CD14-positive monocyte (primary cell): ENCODE measurements around the gene CNOT4. TPM values are rescaled to one million over a fixed set of nuclear protein-coding genes. Genes with fewer than 3 reads are reported as not detected.

Experiments used
- DNase-seq, 3 donors: peaks; one replicate each; pipeline ENCODE4 v3.0.0-alpha.2; 2011 to 2022
- H2AFZ ChIP-seq: 2 replicates; pipeline ENCODE4 v1.6.0; 2012; ENCODE audit warnings: mild to moderate bottlenecking, low read depth, low read length, inconsistent platforms; ENCODE audit not compliant: insufficient read depth, poor library complexity, severe bottlenecking
- H3K27ac ChIP-seq, 2 donors: 1 replicate in 1 of 2; 2 replicates in 1 of 2; pipeline ENCODE4 v1.5.1; 2012 to 2013; ENCODE audit warnings: low read length in 2 of 2, control low read depth in 1 of 2, inconsistent platforms in 1 of 2, low read depth in 1 of 2, mild to moderate bottlenecking in 1 of 2
- H3K27me3 ChIP-seq, 2 donors: one replicate each; pipeline versions ENCODE4 v1.6.0 to v1.6.1; 2011 to 2013; ENCODE audit warnings: low read length in 2 of 2; ENCODE audit not compliant: control insufficient read depth in 2 of 2, insufficient read depth in 2 of 2
- H3K36me3 ChIP-seq, 2 donors: replicated peaks in 1 of 2; 1 replicate in 1 of 2; 2 replicates in 1 of 2; pipeline versions ENCODE4 v1.5.1 to v1.6.1; 2012 to 2013; ENCODE audit warnings: low read length in 2 of 2, control low read depth in 1 of 2, inconsistent platforms in 1 of 2, mild to moderate bottlenecking in 1 of 2; ENCODE audit not compliant: insufficient read depth in 2 of 2, control insufficient read depth in 1 of 2
- H3K4me1 ChIP-seq, 2 donors: 1 replicate in 1 of 2; 2 replicates in 1 of 2; pipeline versions ENCODE4 v1.5.1 to v1.6.1; 2012 to 2013; ENCODE audit warnings: low read length in 2 of 2, control low read depth in 1 of 2, inconsistent platforms in 1 of 2, mild to moderate bottlenecking in 1 of 2, moderate library complexity in 1 of 2; ENCODE audit not compliant: insufficient read depth in 2 of 2, control insufficient read depth in 1 of 2
- H3K4me2 ChIP-seq: replicated peaks from 2 replicates; pipeline ENCODE3; 2012; ENCODE audit warnings: low read length, moderate library complexity, mild to moderate bottlenecking; ENCODE audit not compliant: poor library complexity, severe bottlenecking; ENCODE audit errors: extremely low read depth
- H3K4me3 ChIP-seq, 3 experiments: fragments of 200-600 bp in 1 of 3; sonication (generic) in 1 of 3; replicated peaks in 1 of 3; 1 replicate in 2 of 3; 2 replicates in 1 of 3; pipeline ENCODE4 v1.5.1; 2011 to 2013; ENCODE audit warnings: low read length in 3 of 3, mild to moderate bottlenecking in 3 of 3, control low read depth in 2 of 3, low read depth in 2 of 3, inconsistent platforms in 1 of 3, moderate library complexity in 1 of 3
- H3K79me2 ChIP-seq: 2 replicates; pipeline ENCODE4 v1.6.0; 2012; ENCODE audit warnings: mild to moderate bottlenecking, control low read depth, inconsistent platforms, low read length, moderate library complexity; ENCODE audit not compliant: insufficient read depth
- H3K9ac ChIP-seq: 2 replicates; pipeline ENCODE4 v1.6.0; 2017; ENCODE audit warnings: low read length, mild to moderate bottlenecking; ENCODE audit not compliant: insufficient read depth, poor library complexity, severe bottlenecking
- H3K9me3 ChIP-seq, 2 donors: replicated peaks in 1 of 2; 1 replicate in 1 of 2; 2 replicates in 1 of 2; pipeline versions ENCODE4 v1.5.1 to v1.6.1; 2012 to 2013; ENCODE audit warnings: low read length in 2 of 2, control low read depth in 1 of 2; ENCODE audit not compliant: control insufficient read depth in 1 of 2, insufficient read depth in 1 of 2
- H4K20me1 ChIP-seq: 2 replicates; pipeline ENCODE4 v1.6.0; 2012; ENCODE audit warnings: mild to moderate bottlenecking, low read length, control low read depth, moderate library complexity; ENCODE audit not compliant: insufficient read depth
- H3K27ac Mint-ChIP-seq, 7 donors: one replicate each; pipeline ENCODE4 v1.8.0; 2020; ENCODE audit warnings: mild to moderate bottlenecking in 7 of 7, mixed read lengths in 7 of 7, moderate library complexity in 6 of 7, inconsistent platforms in 2 of 7
- H3K27me3 Mint-ChIP-seq, 3 donors: one replicate each; pipeline ENCODE4 v1.8.0; 2021 to 2022; ENCODE audit warnings: low read depth in 3 of 3, mild to moderate bottlenecking in 3 of 3, mixed read lengths in 3 of 3, moderate library complexity in 3 of 3, inconsistent platforms in 1 of 3
- H3K36me3 Mint-ChIP-seq, 2 donors: one replicate each; pipeline ENCODE4 v1.8.0; 2020; ENCODE audit warnings: mixed read lengths in 2 of 2, inconsistent platforms in 1 of 2, mild to moderate bottlenecking in 1 of 2
- H3K4me1 Mint-ChIP-seq: one replicate; pipeline ENCODE4 v1.8.0; 2020; ENCODE audit warnings: mild to moderate bottlenecking, mixed read lengths
- H3K4me3 Mint-ChIP-seq, 2 donors: one replicate each; pipeline ENCODE4 v1.8.0; 2020; ENCODE audit warnings: mild to moderate bottlenecking in 2 of 2, mixed read lengths in 2 of 2, moderate library complexity in 1 of 2
- H3K9me3 Mint-ChIP-seq, 7 donors: one replicate each; pipeline ENCODE4 v1.8.0; 2020 to 2022; ENCODE audit warnings: mixed read lengths in 7 of 7, mild to moderate bottlenecking in 6 of 7, moderate library complexity in 6 of 7, inconsistent platforms in 2 of 7
- CTCF ChIP-seq: fragments of 200-600 bp; IDR thresholded peaks from one replicate; pipeline ENCODE4 v1.8.0; 2022; ENCODE audit warnings: antibody characterized with exemption, mild to moderate bottlenecking
- WGBS: methylation state at CpG from one replicate; pipeline ENCODE4 v1.1.5; 2013; ENCODE audit warnings: missing lambda C conversion rate; ENCODE audit not compliant: insufficient coverage; 5-methylcytosine and 5-hydroxymethylcytosine counted together
- intact Hi-C, 2 donors: fragments of 100-400 bp; cut with micrococcal nuclease; formaldehyde crosslinking; loops; one replicate each; pipeline versions ENCODE4 v1.15.0 to v1.15.1; 2023
- polyA plus RNA-seq, 3 donors: library from polyadenylated mRNA; depleted of rRNA in 1 of 3; unstranded in 2 of 3; stranded (reverse) in 1 of 3; fragments of 300-500 nt in 2 of 3; fragments of >200 nt in 1 of 3; fragmentation: Illumina TruSeq in 2 of 3; gene quantifications; 1 replicate in 2 of 3; 2 replicates in 1 of 3; pipeline ENCODE4 v1.2.3, GENCODE V29; 2012 to 2021

Gene CNOT4
- polyA plus RNA-seq, 3 donors, result 4.3 to 7.9 (median 6.3) TPM

- Mint-ChIP-seq H3K4me1 (peaks cover 9% of the 10 kb centered on the region), H3K9me3 (no peaks in the 10 kb centered on the region), H3K27me3 (peaks cover 0 to 2% (median 0%) of the 10 kb centered on the region in 3 donors), H3K36me3 (peaks cover 0 to 4% of the 10 kb centered on the region in 2 donors), H3K27ac (no peak overlapping the region), H3K4me3 (no peak overlapping the region)
- peak overlapping the region; percentile 100 for H3K4me2 ChIP-seq
- peaks cover 38% of the 10 kb centered on the region for H4K20me1 ChIP-seq
- peak in 1 of 3 donors; percentile 76 for DNase-seq
- TF ChIP-seq CTCF, result no peak
- peak overlapping the region; percentile 98 for H3K9ac ChIP-seq
- intact Hi-C loops, result loop anchor here in 1 of 2 donors (5.0 kb wide), 1 partner anchor 153 kb away; the partner anchor contains the start of gene STMP1
- peaks cover 21 to 31% of the 10 kb centered on the region in 2 donors for H3K4me1 ChIP-seq
- peaks cover 0 to 5% of the 10 kb centered on the region in 2 donors for H3K36me3 ChIP-seq
- H3K27me3 ChIP-seq, result no peaks in the 10 kb centered on the region
- peaks cover 53% of the 10 kb centered on the region for H3K79me2 ChIP-seq
- no peaks in the 10 kb centered on the region for H3K9me3 ChIP-seq
- H3K4me3 ChIP-seq, result peak overlapping the region; percentile 82 to 99 (median 87)
- peak overlapping the region; percentile 95 for H2AFZ ChIP-seq
- H3K27ac ChIP-seq, result peak overlapping the region; percentile 91 to 98
- 0% methylated on average over 3 of the region's 14 CpGs for WGBS
These were observed 388 bp downstream of the CNOT4 start for GRCh38 chr7:135509589-135509838.

DNA sequence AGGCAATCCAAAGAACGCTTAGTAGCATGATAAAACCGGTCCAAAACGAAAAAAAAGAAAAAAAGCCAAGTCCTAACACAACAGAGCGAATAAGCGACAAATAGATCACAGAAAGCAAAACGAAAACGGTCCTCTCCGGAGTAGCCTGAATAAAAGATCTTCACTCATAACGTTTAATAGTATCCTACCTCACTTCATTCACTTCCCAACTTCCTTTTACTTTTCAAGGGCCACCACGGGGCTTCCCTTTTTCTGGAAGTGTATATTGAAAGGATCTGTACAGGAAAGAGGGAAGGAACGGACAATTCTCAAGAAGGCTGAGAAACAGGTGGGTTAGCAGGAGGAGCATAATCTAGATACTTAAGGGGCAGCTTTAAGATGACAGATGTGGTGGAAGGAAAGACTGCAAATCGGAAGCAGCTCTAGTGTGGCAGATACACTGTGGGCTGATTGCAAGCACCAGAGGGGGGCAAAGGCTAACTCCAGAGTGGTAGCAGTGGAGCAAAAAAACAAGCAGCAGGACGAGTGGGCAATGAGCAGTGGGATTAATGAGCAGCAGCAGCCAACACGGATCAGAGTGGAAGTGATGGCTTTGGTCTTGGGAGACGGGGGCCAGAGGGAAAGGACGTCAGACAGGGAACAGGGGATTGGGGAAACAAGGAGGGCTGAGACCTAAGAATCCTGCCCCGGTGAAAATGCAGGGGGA is 866 bp downstream of the CNOT4 start:
- H4K20me1 ChIP-seq, result peaks cover 38% of the 10 kb centered on the region
- intact Hi-C loops, result loop anchor here in 1 of 2 donors (5.0 kb wide), 1 partner anchor 153 kb away; the partner anchor contains the start of gene STMP1
- H2AFZ ChIP-seq, result peak overlapping the region; percentile 95
- H3K79me2 ChIP-seq, result peaks cover 55% of the 10 kb centered on the region
- Mint-ChIP-seq H3K4me3 (no peak overlapping the region), H3K4me1 (peaks cover 10% of the 10 kb centered on the region), H3K9me3 (no peaks in the 10 kb centered on the region), H3K36me3 (peaks cover 0 to 4% of the 10 kb centered on the region in 2 donors), H3K27me3 (peaks cover 0 to 2% (median 0%) of the 10 kb centered on the region in 3 donors), H3K27ac (no peak overlapping the region)
- H3K4me2 ChIP-seq, result peak overlapping the region; percentile 100
- peak overlapping the region; percentile 91 to 98 for H3K27ac ChIP-seq
- peak in 2 of 3 donors; percentile 36 to 49 for DNase-seq
- no peaks in the 10 kb centered on the region for H3K9me3 ChIP-seq
- no peak for TF ChIP-seq CTCF
- H3K9ac ChIP-seq, result peak overlapping the region; percentile 98
- peaks cover 0 to 5% of the 10 kb centered on the region in 2 donors for H3K36me3 ChIP-seq
- peaks cover 21 to 31% of the 10 kb centered on the region in 2 donors for H3K4me1 ChIP-seq
- WGBS, result 0% methylated on average over 10 of the region's 17 CpGs
- peak overlapping the region; percentile 82 to 99 (median 87) for H3K4me3 ChIP-seq
- no peaks in the 10 kb centered on the region for H3K27me3 ChIP-seq
